Esophagus squamous epithelium (tissue), 4 donors: ENCODE results near the gene ZGLP1.

ENCODE experiments used
- POLR2A ChIP-seq, 4 donors: fragments of 450-650 bp; IDR thresholded peaks; one replicate each; pipeline ENCODE4 v1.6.1; 2017; ENCODE audit warnings: antibody characterized with exemption in 4 of 4, mild to moderate bottlenecking in 4 of 4, moderate library complexity in 3 of 4
- TF ChIP-seq, protein P1 (sequence below), 6 experiments: fragments of 450-650 bp in 4 of 6; fragments of 200-600 bp in 2 of 6; sonication (generic) in 2 of 6; IDR thresholded peaks; one replicate each; pipeline ENCODE4 v1.5.1; 2016 to 2019; ENCODE audit warnings: antibody characterized with exemption in 6 of 6, mild to moderate bottlenecking in 4 of 6, moderate library complexity in 4 of 6

DNA sequence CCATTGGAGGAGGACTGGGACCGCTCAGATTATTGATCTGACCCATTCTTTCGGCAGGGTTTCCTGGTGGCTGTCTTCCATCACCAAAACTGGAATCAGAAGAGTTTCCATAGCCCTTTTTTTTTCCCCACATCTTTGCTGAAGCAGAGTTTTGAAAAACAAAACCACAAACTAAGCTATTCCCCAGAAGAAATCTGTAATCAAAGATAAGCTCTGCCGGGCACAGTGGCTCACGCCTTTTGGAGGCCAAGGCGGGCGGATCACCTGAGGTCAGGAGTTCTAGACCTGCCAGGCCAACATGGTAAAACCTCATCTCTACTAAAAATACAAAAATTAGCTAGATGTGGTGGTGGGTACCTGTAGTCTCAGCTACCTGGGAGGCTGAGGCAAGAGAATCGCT, 42.9 kb downstream of the ZGLP1 start:
- TF ChIP-seq, protein P1, sequence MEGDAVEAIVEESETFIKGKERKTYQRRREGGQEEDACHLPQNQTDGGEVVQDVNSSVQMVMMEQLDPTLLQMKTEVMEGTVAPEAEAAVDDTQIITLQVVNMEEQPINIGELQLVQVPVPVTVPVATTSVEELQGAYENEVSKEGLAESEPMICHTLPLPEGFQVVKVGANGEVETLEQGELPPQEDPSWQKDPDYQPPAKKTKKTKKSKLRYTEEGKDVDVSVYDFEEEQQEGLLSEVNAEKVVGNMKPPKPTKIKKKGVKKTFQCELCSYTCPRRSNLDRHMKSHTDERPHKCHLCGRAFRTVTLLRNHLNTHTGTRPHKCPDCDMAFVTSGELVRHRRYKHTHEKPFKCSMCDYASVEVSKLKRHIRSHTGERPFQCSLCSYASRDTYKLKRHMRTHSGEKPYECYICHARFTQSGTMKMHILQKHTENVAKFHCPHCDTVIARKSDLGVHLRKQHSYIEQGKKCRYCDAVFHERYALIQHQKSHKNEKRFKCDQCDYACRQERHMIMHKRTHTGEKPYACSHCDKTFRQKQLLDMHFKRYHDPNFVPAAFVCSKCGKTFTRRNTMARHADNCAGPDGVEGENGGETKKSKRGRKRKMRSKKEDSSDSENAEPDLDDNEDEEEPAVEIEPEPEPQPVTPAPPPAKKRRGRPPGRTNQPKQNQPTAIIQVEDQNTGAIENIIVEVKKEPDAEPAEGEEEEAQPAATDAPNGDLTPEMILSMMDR (IDR thresholded peaks at IDR 0.05), result no peak
- no peak for TF ChIP-seq POLR2A (IDR thresholded peaks at IDR 0.05)
